ENCODE results near the gene GRID2IP.

GRID2IP gene

DNA sequence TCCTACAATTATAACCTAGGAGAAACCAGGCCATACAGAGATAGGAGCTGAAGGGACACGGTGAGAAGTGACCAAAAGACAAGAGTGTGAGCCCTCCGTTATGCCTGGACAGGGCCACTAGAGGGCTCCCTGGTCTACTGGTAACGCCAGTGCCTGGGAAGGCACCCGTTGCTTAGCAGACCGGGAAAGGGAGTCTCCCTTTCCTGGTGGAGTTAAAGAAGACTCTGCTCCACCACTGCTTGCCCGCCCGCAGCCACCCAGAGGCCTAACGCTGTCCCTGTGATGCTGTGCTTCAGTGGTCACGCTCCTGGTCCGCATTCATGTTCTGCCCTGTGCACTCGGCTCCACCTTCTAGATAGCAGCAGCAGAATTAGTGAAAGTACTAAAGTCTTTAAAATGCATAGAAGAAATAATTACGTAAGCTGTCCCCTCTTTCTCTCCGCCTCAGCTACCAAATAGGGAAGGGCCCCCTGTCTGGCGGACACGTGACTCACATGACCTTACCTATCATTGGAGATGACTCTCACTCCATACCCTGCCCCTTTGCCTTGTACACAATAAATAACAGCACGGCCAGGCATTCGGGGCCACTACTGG is 34.8 kb downstream of the GRID2IP start:
- peak; percentile 63 to 67 for ATAC-seq

DNA sequence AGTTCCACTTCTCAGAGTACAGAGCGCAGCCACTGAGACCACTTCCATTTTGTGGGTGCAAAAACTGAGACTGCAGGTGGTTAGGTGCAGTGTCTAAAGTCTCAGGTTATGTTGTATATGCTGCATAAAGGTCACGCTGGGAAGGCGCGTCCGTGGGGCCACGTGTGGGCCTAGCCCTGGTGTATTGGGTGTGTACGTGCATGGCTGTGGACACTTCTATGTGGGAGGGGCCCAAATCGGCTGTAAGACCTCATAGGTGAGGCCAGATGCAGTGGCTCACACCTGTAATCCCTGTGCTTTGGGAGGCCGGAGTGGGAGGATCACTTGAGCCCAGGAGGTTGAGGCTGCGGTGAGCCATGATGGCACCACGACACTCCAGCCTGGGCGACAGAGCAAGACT is 37.7 kb downstream of the GRID2IP start:
- ATAC-seq: no peak

DNA sequence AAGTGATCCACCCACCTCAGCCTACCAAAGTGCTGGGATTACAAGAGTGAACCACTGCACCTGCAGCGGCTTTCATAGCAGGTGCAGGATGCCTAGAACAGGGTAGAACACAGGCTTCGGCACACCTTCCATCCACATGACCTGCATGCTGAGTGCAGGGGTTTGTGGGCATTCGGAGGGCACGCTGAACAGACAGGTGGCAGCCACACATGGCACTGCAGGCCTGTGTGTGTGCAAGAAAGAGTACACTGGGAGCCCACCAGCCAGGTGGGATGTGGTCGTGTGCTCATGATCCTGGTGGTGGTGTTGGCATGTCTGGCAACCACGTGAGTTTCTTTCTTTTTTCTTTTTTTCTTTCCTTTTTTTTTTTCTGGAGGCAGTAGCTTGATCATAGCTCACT is 38.4 kb downstream of the GRID2IP start:
- no peak for ATAC-seq

DNA sequence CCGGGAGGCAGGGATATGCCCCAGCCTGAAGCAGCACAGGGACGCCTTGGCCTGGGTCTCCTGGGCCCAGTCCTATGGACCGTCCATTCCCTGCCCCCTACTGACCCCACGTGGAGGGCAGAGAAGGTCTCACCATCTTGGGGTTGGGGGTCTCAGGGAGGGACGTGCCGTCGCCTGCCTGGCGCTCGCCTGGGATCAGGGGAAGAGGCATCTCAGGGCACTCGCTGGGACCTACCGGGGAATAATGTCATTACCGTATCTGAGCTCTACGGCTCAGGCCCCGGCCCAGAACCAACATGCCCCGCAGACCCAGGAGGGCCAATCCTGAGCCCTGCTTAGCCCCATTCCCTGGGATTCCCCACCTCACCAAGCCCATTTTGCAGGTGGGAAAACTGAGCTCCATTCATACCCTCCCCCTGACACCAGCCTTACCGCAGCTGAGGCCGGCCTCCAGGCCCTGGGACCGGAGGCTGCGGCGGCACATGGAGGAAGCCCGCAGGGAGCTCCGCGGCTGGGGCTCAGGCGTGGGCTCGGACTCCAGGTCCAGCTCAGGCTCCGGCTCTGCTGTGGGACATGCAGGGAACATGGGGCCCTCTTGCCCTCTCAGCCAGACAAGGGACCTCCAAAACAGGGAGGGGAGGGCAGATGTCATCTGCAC is 40.7 kb downstream of the GRID2IP start:
- ATAC-seq: no peak

DNA sequence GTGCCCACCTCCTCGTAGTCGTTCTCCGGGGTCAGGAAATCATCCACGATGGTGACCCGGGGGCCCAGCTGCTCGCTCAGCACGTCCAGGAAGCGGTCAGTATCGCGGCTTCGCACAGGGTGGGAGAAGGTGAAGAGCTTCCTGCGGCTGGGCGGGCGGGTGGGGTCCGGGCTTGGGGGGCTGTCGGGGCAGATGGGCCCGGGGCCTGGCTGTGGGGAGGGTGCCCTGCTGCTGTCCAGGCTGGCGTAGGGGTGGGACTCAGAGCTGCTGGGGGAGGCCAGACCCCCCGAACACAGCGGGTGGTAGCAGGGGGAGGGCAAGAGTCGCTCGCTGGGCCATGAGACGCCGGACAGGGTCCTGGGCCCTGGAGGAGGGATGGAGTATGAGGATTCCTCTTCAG is 42.3 kb downstream of the GRID2IP start:
- no peak for ATAC-seq

DNA sequence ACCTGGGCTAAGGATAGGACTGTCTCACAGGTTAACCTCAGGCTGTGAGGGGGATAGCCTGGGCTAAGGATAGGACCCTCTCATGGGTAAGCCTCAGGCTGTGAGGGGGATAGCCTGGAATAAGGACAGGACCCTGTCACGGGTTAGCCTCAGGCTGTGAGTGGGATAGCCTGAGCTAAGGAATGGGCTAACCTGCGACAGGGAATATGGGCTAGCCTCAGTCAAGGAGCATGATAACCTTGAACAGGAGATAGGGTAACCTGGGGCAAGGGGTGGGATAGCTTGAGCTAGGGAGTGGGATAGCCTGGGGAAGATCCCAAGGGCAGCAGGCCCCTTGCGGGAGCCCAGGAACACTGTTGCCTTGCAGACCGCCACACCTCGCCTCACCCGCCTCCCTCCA is 42.7 kb downstream of the GRID2IP start:
- ATAC-seq: no peak

DNA sequence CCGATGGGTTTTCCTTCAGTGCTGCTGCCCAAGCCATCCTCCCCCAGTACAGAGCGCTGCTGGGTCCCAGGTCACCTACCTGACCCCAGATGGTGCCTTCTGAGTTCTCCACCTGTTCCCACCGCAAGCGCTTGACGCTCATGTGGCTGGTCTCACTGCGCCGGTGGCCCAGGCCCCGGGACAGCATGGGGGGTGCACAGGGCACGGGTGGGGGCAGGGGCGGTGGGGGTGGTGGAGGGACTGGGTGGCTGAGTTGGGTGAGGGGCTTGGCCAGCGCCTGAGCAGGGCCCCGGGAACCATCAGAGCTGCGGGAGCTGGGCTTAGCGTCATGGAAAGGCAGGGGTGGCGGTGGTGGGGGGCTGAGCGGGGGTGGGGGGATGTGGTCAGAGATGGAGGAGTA is 43.4 kb downstream of the GRID2IP start:
- no peak for ATAC-seq

DNA sequence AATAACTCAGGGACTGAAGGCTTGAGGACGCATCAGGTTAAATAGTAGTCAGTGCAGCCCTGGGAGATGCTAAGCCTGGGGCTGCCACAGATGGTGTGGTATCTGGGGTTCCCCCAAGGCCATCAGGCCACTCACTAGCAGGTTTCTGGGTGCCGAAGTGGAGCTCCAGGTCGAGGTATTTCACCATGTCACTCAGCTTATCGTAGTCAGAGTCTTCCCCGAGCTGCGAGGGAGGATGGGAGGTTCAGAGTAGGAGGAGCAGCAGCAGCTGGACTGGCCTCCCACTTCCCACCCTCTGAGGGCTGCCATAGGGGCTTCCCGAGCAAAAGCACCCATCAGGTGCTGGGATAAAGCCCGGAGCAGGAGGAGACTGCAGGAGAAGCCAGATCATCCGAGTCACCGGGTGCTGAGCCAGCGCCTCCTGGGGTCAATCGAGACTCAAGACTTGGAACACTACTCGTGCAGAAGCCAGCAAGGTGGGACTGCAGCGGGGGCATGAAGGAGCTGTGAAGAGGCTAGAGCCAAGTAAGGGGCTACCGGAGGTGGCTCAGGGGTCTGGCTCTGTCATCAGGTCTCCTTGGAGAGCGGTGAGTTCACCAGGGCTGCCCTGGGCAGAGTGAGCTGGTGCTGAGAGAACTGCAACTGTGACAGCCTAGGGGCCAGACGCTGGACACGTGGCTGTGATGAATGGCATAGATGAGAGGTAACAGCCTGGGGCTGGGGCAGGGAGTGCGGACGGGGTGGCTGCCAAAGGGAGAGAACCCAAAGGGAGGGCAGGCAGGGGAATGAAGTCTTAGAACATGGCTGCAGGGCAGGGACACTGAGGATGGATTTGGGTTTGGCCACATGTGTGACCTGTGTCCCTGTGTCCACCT is 45.3 kb downstream of the GRID2IP start:
- ATAC-seq: no peak

DNA sequence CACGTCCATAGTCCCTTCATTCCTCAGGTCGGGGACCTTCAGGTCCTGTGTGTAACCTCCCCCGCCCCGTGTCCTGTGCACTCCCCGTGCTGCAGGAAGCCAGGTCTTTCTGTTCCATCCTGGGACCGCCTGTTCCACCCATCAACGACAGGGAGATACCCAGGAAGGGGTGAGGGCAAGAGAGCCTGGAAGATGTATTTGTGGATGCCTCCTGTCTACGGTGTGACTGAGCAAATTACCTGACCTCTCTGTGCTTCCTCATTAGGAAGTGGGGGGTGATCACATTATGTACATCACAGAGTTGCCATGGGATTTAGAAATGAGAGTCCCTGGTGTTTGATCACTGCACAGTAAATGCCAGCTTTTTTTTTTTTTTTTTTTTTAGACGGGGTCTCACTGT is 46.3 kb downstream of the GRID2IP start:
- no peak for ATAC-seq

DNA sequence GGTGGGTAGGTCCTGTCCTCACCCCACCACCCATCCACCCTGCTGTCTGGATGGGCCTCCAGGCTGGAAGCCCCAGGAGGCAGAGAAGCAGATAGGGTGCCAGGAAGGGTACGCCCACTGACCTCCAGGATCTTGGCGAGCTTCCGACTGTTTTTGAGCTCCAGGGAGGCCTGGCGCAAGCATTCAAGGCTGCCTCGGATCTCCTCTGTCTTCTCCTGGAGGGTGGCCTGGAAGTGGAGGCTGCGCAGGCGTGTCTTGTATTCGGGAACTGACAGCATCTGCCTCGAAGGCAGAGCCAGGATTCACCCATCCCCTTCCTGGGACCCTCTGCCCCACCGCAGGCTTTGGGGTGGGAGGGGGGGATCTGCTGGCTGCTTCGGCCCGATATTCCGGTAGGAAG is 48.4 kb downstream of the GRID2IP start:
- ATAC-seq: no peak

DNA sequence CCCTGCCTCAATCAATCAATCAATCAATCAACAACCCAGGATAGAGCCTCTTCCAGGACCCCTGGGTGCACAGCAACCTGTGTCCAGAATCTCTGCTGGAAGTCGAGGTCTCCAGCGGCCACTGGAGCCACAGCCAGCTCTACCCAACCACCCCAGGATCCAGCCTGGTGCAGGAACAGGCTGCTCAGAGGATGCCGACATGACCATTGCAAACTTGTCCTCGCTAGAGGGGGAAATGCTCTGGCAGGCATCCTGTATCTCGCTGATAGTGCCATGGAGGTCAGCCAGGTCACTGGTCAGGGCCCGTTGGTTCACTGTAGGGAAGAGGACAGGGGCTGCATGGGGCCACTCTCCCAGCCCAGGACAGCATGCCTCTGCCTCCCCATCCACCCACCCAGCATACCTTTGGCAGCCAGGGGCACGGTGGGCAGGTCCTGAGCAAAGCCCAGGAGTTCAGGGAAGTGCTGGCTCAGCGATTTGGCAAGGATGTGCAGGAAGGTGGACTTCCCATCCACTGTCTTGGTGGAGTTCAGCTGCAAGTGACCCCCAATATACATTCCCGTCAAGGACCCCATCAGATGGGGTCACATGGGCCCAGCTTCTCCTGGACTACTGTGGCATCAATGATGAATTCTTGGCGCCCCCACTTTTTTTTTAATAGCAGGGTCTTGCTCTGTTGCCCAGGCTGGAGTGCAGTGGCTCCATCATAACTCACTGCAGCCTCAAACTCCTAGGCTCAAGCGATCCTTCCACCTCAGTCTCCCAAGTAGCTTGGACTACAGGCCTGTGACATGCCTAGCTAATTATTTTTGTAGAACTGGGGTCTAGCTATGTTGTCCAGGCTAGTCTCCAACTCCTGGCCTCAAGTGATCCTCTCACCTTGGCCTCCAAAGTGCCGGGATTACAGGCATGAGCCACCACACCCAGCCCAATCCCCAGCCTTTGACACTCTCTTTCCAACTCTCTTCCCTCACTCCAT is 49.4 kb downstream of the GRID2IP start:
- no peak for ATAC-seq

DNA sequence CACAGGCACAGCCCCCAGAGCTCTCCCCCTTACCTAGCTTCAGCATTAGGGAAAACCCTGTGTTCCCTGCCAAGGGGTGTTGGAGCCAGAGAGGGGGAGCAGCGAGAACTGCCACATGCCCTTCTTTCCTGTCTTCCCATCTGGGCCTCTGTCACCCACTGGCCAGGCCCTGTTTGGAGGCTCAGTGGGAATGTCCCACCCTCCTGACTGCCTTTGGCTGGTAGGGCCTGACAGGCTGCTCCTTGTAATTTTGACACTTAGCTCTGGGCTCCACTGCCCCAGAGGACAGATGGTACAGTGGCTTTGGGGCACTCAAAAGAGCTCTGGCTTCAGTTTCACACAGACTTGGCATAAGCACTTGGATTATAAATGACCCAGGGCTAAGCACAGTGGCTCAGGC is 50.6 kb downstream of the GRID2IP start:
- no peak for ATAC-seq

DNA sequence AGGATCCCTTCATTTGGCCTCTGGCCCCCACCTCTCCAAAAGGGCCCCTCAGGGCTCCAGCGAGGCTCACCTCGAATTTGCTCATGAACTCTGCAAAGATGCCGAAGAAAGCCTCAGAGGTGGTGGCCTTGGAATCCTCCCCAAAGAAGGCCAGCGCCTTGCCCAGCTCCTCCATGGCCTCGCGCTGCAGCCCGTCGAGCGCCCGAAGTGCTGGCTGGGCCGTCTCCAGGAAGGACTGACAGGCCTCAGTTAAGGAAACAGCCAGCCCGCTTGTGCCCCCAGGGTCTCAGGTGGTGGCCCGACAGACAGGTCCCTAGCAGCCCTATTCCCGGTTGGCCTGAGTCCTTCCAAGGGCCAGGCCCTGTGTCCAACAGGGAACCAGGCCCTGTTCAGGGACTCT is 53.3 kb downstream of the GRID2IP start:
- ATAC-seq: no peak

DNA sequence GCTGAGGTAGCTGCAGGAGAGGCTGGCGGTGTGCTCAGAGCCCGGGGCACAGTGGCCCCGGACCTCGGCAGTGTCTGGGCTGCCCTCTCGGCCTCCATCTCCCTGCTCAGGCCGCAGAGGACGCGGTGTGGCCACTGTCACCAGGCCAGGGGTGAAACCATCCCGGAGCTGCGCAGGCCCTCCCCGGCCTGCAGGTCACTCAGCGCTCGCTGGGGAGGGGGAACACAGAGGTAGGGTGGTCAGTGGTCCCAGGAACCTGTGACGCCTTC is 53.7 kb downstream of the GRID2IP start:
- no peak for ATAC-seq

DNA sequence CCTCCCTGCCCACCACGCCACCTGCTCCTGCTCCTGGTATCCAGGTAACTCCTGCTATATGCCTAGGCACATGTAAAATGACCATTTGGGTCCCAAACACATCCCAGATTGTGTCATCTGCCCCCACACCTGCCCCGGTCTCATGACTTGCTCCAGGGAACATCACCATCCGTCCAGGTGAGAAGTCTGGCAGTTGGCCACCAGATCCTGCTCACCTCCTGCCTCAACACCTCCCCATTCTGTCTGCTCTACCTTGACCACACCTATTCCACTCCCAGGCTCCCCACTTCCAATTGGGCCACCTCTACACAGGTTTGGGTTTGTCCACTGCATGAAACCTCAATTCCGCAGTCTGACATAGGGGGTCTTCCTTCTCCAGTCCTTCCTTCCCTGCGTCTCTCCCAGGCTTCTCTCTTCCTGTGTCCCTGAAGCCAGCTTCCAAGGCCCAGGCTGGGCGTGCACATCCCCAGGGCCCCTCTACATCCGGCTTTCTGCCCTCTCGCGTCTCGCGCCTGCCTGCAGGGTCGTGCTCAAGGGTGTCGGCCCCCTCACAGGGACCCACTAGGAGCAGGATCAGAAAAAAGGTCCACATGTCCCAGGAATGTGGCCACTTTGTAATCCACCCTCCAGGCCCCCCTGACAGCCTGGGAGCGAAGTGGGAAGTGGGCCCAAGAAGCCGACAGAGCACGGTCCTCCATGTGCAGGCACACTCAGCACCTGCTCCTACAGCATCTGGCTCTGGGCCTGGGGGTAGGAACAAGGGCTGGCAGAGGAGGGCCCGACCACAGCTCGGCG is 54.2 kb downstream of the GRID2IP start:
- ATAC-seq: no peak

DNA sequence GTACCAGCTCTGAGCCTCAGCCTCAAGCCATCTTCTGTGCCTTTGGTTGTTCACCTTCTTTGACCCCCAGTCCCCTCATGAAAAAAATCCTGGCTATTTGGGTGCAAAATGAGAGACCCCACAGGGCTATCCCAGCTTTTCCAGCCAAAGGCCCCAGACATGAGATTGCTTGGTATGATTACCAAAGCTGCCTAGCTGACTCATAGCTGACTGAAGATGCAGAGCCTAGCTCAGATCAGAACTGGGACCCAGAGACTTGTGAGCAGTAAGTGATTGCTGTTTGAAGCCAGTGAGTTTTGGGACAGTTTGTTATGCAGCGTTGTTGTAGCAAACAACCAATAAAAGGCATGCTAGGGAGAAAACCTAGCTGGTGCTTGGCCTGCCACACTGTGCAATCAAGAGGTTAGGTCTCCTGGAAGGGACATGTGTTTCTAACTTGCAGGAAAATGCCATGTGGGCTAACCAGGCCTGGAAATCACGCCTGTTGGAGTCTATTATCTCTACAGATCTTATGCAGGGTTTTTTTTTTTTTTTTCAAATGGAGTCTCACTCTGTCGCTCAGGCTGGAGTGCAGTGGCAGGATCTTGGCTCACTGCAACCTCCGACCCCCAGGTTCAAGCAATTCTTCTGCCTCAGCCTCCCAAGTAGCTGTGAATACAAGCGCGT is 55.5 kb downstream of the GRID2IP start:
- ATAC-seq: no peak

DNA sequence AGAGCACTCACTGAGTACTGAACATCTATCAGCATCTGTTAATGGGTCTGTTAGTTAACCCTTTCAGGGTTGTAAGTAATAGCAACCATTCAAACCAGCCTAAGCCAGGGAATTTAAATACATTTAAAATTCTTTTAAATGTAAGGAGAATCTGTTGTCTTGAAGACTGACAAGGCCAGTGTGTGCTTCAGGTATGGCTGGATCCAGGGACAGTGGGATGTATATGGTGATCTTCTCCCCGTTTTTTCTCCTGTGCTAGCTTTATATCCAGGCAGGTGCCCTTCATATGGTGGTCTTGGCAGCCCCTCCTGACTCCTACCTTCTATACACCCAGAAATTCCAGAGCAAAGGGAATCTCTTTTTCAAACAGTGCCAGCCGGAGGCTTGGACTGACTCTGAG is 56.9 kb downstream of the GRID2IP start:
- ATAC-seq: no peak

DNA sequence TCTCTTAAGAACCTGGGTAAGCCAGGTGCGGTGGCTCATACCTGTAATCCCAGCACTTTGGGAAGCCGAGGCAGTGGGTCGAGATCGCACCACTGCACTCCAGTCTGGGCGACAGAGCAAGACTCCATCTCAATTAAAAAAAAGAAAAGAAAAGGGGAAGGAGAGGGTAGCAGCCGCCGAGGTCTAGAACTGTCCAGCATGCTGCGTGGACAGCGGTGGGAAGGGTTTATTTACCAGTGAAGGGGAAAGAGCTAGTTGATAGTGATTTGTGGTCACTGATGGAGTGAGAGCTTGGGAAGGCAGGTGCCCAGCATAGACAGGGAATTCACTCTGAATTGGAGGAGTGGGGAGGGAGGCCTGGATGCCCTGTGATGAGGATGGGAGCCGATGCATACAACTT is 60.1 kb downstream of the GRID2IP start:
- no peak for ATAC-seq

DNA sequence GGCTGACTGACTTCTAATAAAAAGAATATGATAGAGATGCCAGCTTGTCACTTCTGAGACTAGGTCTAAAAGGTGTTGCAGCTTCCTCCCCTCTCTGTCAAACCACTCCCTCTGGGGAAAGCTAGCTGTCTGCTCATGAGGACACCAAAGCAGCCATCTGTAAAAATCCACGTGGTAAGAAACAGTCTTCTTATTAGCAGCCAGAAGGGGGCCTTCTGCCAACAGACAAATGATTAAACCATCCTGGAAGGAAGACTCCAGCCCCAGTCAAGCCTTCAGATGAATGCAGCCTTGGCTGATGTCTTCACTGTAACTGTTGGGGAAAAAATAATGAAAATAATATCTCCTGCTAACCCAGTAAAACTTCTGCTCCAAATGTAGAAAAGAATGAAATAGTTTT is 61.6 kb downstream of the GRID2IP start:
- ATAC-seq: no peak

DNA sequence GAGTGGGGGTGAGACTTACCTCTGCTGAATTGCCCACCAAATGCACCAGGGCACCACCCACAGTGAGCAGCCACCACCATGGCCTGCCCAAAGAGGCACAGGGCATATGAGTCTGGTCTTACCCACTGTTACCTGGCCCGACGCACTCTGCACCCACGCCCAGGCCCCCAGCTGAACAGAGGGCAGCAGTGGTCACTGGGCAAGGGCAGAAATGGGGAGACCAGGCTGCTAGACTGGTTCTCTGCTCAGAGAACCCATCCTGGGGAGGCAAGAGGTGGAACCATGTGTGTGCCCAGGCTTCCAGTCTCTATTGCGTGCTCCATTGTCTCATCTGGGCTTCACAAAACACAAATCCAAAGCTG is 64.1 kb downstream of the GRID2IP start:
- ATAC-seq: no peak

DNA sequence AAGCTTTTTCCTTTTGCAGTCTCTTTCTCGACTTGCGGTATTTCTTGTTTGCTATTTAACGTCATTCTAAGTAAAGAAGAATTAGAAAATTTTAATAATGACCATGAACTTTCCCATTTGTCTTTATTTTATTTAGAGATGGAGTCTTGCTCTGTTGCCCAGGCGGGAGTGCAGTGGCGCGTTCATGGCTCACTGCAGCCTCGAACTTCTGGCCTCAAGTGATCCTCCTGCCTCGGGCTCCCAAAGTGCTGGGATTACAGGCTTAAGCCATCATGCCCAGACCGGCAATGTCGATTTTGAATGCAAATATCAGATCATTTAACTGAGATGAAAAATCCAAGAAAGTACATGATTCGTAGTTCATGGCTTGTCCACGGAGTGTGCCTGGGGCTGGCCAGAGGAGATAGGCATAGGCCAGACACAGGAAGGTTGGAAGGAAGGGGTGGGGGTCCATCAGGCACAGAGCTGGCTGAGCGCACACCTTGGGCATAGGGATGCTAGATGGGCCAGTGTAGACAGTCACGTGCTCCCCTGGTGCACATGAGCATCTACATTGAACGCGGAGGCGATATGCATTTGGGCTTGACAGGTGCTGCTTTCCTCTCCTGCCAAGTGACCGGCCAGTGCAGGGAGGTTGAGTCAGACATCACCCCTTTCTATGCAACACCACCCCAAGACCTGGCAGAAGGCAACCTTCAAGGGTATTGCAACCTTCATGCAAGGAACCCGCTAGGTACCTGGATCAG is 64.7 kb downstream of the GRID2IP start:
- ATAC-seq: no peak
